Measurements from ENCODE around the gene MAPK12.

DNA sequence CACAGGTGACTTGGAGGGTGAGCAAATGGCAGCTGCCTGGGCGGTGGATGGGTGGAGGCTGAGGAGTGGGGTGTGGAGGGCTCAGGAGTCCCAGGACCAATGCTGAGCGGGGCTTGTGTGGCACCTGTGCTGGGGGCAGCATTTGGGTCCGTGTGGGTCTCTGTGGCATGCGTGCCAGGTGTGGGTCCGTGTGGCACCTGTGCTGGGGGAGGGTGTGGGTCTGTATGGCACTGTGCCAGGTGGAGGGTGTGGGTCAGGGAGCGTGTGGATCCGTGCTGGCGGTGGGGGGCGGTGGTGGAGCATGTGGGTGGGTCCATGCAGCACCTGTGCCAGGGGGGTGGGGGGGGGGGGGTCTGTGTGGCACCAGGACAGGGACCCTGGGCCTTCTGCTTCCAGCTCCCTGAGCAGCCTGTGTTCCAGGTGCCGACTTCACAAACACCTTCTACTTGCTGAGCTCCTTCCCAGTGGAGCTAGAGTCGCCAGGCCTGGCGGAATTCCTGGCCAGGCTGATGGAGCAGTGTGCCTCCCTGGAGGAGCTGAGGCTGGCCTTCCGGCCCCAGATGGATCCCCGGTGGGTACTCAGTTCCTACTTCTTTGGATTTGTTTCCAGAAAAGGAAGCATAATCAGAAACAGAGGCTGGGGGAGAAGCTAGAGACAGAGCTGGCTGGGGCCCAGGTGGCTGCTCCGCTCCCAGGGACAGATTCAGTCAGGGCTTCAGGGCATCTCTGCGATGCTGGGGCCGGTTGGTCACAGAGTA lies 46.0 kb downstream of the MAPK12 start:
- TF ChIP-seq, protein P1, sequence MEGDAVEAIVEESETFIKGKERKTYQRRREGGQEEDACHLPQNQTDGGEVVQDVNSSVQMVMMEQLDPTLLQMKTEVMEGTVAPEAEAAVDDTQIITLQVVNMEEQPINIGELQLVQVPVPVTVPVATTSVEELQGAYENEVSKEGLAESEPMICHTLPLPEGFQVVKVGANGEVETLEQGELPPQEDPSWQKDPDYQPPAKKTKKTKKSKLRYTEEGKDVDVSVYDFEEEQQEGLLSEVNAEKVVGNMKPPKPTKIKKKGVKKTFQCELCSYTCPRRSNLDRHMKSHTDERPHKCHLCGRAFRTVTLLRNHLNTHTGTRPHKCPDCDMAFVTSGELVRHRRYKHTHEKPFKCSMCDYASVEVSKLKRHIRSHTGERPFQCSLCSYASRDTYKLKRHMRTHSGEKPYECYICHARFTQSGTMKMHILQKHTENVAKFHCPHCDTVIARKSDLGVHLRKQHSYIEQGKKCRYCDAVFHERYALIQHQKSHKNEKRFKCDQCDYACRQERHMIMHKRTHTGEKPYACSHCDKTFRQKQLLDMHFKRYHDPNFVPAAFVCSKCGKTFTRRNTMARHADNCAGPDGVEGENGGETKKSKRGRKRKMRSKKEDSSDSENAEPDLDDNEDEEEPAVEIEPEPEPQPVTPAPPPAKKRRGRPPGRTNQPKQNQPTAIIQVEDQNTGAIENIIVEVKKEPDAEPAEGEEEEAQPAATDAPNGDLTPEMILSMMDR (IDR thresholded peaks at IDR 0.05): no peak
- no peak for TF ChIP-seq ZFX (IDR thresholded peaks at IDR 0.05; ENCODE audit: borderline replicate concordance)

All from 22Rv1 (cell line).